GM12872 (cell line): ENCODE measurements around the gene DGKG.

ENCODE experiments used
- TF ChIP-seq, protein P1 (sequence below): IDR thresholded peaks from 3 replicates; pipeline ENCODE4 v1.5.1; 2011; ENCODE audit warnings: low read depth, mild to moderate bottlenecking, low read length, moderate library complexity; ENCODE audit not compliant: insufficient read depth

Gene DGKG

DNA sequence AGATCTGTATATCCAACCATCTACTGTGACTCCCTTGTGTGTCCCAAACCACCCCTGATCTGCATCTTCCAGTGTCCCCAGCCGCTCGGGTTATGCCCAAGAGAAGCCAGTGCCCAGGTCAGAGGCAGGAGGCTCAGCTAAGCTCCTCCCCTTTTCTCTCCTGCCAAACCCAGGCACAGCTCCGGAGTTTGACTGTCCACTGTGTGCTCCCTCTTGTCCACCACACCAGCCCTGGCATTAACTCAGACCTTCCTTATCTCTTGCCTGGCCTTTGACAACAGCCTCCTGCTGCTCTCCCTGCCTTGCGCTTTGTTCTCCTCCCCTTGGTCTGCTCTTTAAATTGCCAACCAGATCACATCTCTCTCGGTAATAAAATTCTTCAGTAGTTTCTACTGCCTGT lies 39.3 kb downstream of the DGKG start:
- TF ChIP-seq, protein P1, sequence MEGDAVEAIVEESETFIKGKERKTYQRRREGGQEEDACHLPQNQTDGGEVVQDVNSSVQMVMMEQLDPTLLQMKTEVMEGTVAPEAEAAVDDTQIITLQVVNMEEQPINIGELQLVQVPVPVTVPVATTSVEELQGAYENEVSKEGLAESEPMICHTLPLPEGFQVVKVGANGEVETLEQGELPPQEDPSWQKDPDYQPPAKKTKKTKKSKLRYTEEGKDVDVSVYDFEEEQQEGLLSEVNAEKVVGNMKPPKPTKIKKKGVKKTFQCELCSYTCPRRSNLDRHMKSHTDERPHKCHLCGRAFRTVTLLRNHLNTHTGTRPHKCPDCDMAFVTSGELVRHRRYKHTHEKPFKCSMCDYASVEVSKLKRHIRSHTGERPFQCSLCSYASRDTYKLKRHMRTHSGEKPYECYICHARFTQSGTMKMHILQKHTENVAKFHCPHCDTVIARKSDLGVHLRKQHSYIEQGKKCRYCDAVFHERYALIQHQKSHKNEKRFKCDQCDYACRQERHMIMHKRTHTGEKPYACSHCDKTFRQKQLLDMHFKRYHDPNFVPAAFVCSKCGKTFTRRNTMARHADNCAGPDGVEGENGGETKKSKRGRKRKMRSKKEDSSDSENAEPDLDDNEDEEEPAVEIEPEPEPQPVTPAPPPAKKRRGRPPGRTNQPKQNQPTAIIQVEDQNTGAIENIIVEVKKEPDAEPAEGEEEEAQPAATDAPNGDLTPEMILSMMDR, result no peak

DNA sequence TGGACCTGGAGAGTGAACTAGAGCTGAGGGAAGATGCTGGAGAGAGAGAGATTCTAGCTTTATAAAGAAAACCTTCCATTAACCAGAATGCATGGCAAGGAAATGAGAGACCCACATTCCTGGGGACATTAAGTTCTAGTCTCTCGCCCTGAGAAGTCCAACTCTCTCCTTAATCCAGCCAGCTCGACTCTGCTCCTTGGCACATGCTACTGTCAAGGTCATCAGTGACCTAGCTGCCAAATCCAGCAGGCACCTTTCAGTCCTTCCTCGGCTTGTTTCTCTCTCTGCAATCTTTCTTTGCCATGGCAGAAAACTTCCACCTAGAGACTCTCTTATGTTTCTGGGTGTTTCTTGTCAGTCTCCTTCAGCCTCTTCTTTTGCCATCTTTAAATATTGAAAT lies 40.3 kb downstream of the DGKG start:
- TF ChIP-seq, protein P1, result no peak

DNA sequence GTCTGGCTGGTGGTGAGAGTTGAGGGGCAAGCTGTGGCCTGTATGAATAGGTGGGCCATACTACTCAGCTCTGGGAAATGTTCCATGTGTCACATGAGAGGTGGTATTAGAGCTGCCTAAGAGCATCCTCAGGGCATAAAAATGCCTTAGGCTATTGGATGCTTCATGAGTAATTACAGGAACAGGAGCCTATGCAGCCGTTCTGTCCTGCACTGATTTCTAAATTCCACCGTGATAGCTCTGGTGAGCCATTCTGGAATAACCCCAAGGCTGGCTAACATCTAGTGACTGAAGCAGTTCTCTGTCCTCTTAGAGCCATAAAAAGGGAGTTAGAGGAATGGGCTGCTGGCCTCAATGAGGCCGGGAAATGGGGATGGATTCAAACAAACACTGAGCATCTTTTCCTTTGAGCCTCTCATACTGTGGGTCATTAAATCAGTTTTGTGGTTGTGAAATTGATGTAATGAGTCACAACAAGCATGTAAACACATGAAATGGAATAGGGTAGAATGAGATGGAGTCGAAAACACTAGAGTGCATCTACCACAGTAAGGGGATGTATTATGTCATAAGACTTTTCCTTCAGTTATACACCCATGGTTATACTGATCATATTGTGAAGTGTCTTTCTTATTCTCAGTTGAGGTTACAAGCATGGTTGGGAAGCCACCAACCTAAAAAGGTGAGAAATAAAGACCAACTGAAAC lies 41.0 kb downstream of the DGKG start:
- TF ChIP-seq, protein P1, result no peak

DNA sequence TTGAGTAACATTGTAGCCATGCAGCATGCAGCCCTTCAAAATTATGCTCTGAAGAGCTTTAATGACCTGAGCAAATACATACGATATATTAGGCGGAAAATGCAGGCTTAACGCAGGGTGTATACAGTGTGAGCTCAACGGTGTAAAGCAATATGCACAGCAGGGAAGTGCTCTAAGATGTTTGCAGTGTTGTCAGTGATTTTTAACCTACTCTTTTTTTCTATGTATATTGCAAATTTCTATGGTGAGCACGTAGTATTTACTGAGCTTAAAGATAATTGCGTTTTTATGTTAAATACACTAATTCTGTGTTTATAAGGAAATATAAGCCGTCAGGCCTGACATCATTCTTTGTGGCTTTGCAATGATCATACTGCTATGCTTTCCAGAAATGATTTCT lies 42.1 kb downstream of the DGKG start:
- TF ChIP-seq, protein P1, result no peak

DNA sequence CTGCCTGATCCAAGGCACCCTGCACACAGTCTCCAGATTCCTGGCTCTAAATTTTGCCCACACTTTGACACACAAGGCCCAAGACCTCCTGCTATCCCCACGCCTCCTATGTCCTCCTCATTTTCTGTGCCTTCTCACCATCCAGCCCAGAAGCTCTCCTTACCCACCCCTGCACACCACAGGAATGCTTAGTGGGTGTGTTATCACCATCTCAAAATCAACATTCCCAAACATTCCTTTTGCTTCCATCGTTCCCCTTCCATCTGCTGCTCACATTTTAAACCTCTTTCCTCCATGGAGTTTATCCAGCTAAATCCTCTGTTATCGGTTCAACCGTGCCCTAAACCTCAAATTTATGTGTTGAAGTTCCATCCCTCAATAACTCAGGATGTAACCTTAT lies 43.9 kb downstream of the DGKG start:
- TF ChIP-seq, protein P1, result no peak

DNA sequence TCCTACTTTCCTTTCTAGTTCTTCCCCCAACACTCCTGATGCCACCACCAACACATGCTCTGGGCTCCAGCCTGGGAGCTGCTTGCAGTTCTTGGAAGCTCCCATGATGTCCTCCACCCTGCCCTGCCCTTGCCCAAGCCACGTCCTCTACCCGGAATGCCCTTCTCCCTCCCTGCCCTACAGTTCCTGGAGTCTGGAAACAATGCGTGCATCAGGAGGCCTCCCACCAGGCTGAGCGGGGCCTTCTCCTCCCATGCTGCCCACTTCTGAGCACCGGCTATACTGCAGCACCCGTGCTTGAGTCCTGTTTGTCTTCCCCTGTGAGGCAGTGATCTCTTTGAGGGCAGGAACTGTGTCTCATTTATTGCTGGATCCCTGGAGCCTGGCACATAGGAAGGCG lies 44.6 kb downstream of the DGKG start:
- TF ChIP-seq, protein P1, result no peak

DNA sequence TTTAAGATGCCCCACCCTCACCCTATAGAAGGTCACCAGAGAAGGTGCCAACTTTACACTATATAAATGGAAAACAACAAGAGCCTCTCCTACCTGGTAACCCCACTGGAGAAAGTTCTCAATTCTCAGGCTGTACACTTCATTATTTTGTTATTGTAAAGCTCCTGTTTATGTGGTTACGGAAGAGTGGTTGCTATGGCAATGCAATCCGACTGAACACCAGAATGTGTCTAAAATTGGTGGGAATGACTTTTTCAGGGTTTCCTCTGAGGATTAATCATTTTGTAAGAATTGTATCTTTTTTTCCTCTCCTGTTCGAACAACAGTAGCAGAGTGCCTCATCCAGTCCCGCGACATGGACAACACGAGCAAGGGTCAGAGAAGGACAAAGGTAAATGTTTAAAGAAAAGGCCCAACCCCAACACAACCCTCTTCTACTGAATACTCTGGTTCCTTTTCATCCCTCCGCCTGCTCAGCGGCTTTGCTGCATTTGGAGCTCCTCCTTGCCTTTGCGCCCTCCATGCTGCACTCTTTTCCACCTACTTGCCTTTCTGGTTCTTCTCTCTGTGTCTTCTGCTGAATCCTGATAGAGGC lies 45.3 kb downstream of the DGKG start:
- TF ChIP-seq, protein P1, result no peak
